Measurements from ENCODE around the gene KLK10. TPM values are rescaled to one million over a fixed set of nuclear protein-coding genes. Genes with fewer than 3 reads are reported as not detected.

KLK10 gene
- total and polyA plus RNA-seq, 10 donors: 0.06 to 0.13 (median 0.09) TPM; not detected in 7

- Histone ChIP-seq H3K4me1 (no peaks in the 10 kb centered on the region), H3K4me3 (no peak overlapping the region), H3K27ac (no peak overlapping the region), H3K36me3 (no peaks in the 10 kb centered on the region), H3K9me3 (no peaks in the 10 kb centered on the region), H3K27me3 (replicated peaks in 1 of 7) (peaks cover 0 to 69% (median 15%) of the 10 kb centered on the region in 7 donors)
- peak; percentile 21 for DNase-seq
- TF ChIP-seq POLR2AphosphoS5 (IDR thresholded peaks at IDR 0.05) (no peak), CTCF (IDR thresholded peaks at IDR 0.05 in 8 of 11, conservative IDR thresholded peaks at IDR 0.05 in 3 of 11) (no peak), POLR2A (IDR thresholded peaks at IDR 0.05) (no peak)
- intact Hi-C loops (cut with DNase I; ENCODE audit: low total_unique reads): no loop called here
- WGBS, 5 donors: 66 to 72% (median 69%) methylated on average over 7 of the region's 7 CpGs
Observed at GRCh38 chr19:51003316-51003715, 16.2 kb downstream of the KLK10 start.

DNA sequence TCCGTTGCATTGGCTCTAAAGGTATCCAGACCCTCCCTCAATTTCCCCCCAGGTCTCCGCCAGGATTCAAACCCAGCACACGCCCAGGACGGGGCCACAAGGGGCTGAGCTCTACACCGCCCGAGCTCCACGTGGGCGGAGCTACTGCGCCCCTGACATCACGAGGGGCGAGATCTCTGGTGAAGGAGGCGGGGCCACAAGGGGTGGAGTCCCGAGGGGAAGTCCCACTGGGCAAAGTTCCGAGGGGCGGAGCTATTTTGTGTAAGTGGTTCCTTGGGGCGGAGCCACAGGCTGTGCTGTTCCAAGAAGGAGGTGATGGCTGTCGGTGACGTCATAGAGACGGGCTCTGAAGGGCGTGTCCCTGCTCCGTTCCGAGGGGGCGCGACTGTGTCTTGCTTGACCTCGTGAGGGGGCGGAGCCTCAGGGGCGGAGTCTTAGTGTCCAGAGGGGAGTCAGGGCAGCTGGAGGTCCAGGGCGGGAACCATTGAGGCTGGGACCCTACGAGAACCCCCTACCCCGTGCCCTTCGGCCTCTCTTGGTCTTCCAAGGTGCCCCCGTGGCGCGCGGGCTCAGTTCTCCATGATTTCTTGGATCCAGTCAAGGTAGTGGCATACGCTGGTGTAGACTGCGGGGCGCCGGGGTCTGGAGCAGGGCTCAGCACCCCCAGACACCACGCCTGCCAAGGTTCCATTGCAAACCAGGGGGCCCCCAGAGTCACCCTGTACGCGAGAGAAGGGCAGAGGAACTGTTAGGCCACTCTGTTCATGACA lies 16.8 kb downstream of the KLK10 start:
- H3K27me3 ChIP-seq (replicated peaks in 1 of 7): peaks cover 0 to 75% (median 15%) of the 10 kb centered on the region in 7 donors
- 44 to 69% (median 62%) methylated on average over 34 to 42 of the region's 42 CpGs for WGBS, 5 donors

GRCh38 chr19:51002089-51002532 lies 17.4 kb downstream of the KLK10 start:
- intact Hi-C loops (cut with DNase I; ENCODE audit: low total_unique reads): no loop called here
- no peaks in the 10 kb centered on the region for H3K4me1 ChIP-seq
- TF ChIP-seq POLR2A (IDR thresholded peaks at IDR 0.05) (no peak), POLR2AphosphoS5 (IDR thresholded peaks at IDR 0.05) (no peak), CTCF (IDR thresholded peaks at IDR 0.05 in 8 of 11, conservative IDR thresholded peaks at IDR 0.05 in 3 of 11) (no peak)
- H3K27ac ChIP-seq: no peak overlapping the region
- 27 to 54% (median 37%) methylated on average over 11 to 12 of the region's 12 CpGs for WGBS, 5 donors
- no peak overlapping the region for H3K4me3 ChIP-seq
- no peaks in the 10 kb centered on the region for H3K36me3 ChIP-seq
- DNase-seq: no peak
- H3K9me3 ChIP-seq: no peaks in the 10 kb centered on the region
- peaks cover 0 to 75% (median 15%) of the 10 kb centered on the region in 7 donors for H3K27me3 ChIP-seq (replicated peaks in 1 of 7)

More for the DNA sequence above, 16.8 kb downstream of the KLK10 start:
- H3K27ac ChIP-seq: no peak overlapping the region
- H3K4me1 ChIP-seq: no peaks in the 10 kb centered on the region
- H3K36me3 ChIP-seq: no peaks in the 10 kb centered on the region
- DNase-seq: peak; percentile 57
- no peak for TF ChIP-seq CTCF (IDR thresholded peaks at IDR 0.05 in 8 of 11, conservative IDR thresholded peaks at IDR 0.05 in 3 of 11)
- TF ChIP-seq POLR2AphosphoS5 (IDR thresholded peaks at IDR 0.05): no peak
- no peak for TF ChIP-seq POLR2A (IDR thresholded peaks at IDR 0.05)
- no peak overlapping the region for H3K4me3 ChIP-seq
- intact Hi-C loops (cut with DNase I; ENCODE audit: low total_unique reads): no loop called here
- no peaks in the 10 kb centered on the region for H3K9me3 ChIP-seq

DNA sequence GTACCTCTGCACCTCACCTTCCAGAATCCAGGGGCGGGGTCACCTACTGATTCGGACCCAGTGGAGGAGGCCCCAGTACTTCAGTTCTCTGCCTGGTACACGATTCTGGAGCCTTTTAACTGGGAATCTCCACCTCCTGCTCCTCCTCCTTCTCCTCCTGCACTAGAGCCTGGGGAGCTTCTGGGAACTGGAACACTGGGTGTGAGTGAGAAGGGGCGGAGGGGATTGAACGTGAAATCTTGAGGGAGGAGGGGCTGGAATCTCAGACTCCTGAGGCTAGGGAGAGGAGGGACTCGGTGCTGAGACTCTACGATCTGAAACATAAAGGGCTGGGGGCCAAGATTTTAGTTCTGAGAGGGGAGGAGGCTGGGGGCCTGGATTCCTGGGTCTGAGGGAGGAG lies 18.0 kb downstream of the KLK10 start, which contains the start of gene KLK8:
Gene KLK8, minus strand, starts transcription at position 90 of the 400 bp plus-strand sequence. CDS start 437 bp downstream, outside the sequence.
- Histone ChIP-seq H3K27ac (no peak within 1 kb of the TSS), H3K27me3 (replicated peaks in 1 of 7) (peaks cover 0 to 72% (median 15%) of the 10 kb centered on the region in 7 donors), H3K4me1 (no peaks in the 10 kb centered on the region), H3K9me3 (no peaks in the 10 kb centered on the region), H3K4me3 (no peak within 1 kb of the TSS), H3K36me3 (no peaks in the 10 kb centered on the region)
- WGBS, 5 donors: 29 to 51% (median 38%) methylated on average over 7 of the region's 7 CpGs
- no peak for TF ChIP-seq POLR2AphosphoS5 (IDR thresholded peaks at IDR 0.05)
- no peak for TF ChIP-seq CTCF (IDR thresholded peaks at IDR 0.05 in 8 of 11, conservative IDR thresholded peaks at IDR 0.05 in 3 of 11)
- TF ChIP-seq POLR2A (IDR thresholded peaks at IDR 0.05): no peak
- intact Hi-C loops (cut with DNase I; ENCODE audit: low total_unique reads): no loop called here
- DNase-seq: no peak

Measured in spleen (tissue), 11 donors.